H54 (cell line): ENCODE data around the gene PRKG1.

Experiments used
- DNase-seq: peaks from one replicate; pipeline ENCODE4 v3.0.0; 2011; ENCODE audit warnings: low spot score, mixed read lengths; ENCODE audit not compliant: insufficient read length
- FAIRE-seq: peaks from 3 replicates; lab custom pipeline; 2011; peaks lifted over from hg19 to GRCh38; lab: Jason Lieb, UNC
- POLR2A ChIP-seq: IDR thresholded peaks from 2 replicates; pipeline ENCODE4 v1.6.1; 2011; ENCODE audit warnings: low read depth, mild to moderate bottlenecking, low read length

Gene PRKG1

GRCh38 chr10:51469686-51470085 lies 395.4 kb downstream of the PRKG1 start:
- DNase-seq, result no peak
- FAIRE-seq, result no peak
- TF ChIP-seq POLR2A, result no peak

GRCh38 chr10:51471271-51471670 lies 397.0 kb downstream of the PRKG1 start:
- no peak for DNase-seq
- no peak for FAIRE-seq

GRCh38 chr10:51472154-51472553 lies 397.9 kb downstream of the PRKG1 start:
- no peak for FAIRE-seq
- no peak for TF ChIP-seq POLR2A

More at GRCh38 chr10:51471271-51471670, 397.0 kb downstream of the PRKG1 start:
- TF ChIP-seq POLR2A, result no peak

GRCh38 chr10:51479711-51480110 lies 405.4 kb downstream of the PRKG1 start:
- no peak for TF ChIP-seq POLR2A
- no peak for FAIRE-seq
- DNase-seq, result no peak

More at GRCh38 chr10:51472154-51472553, 397.9 kb downstream of the PRKG1 start:
- DNase-seq, result no peak

- DNase-seq (no peak), FAIRE-seq (no peak)
- no peak for TF ChIP-seq POLR2A
These were observed 411.4 kb downstream of the PRKG1 start for GRCh38 chr10:51485668-51486067.

- FAIRE-seq (no peak), DNase-seq (no peak)
- TF ChIP-seq POLR2A, result no peak
These were observed 413.3 kb downstream of the PRKG1 start for GRCh38 chr10:51487576-51487975.

GRCh38 chr10:51488766-51489408 lies 414.6 kb downstream of the PRKG1 start:
- TF ChIP-seq POLR2A, result no peak
- no peak for FAIRE-seq
- no peak for DNase-seq

GRCh38 chr10:51498424-51498823 lies 424.1 kb downstream of the PRKG1 start:
- no peak for DNase-seq
- TF ChIP-seq POLR2A, result no peak
- no peak for FAIRE-seq

- TF ChIP-seq POLR2A, result no peak
- DNase-seq, result no peak
- FAIRE-seq, result no peak
These were observed 427.1 kb downstream of the PRKG1 start for GRCh38 chr10:51501396-51501795.

- FAIRE-seq, result no peak
- TF ChIP-seq POLR2A, result no peak
- no peak for DNase-seq
These were observed 427.8 kb downstream of the PRKG1 start for GRCh38 chr10:51502124-51502523.

GRCh38 chr10:51503378-51503777 lies 429.1 kb downstream of the PRKG1 start:
- TF ChIP-seq POLR2A, result no peak
- no peak for FAIRE-seq

GRCh38 chr10:51507476-51507875 lies 433.2 kb downstream of the PRKG1 start:
- TF ChIP-seq POLR2A, result no peak
- FAIRE-seq, result no peak
- DNase-seq, result no peak

More at GRCh38 chr10:51503378-51503777, 429.1 kb downstream of the PRKG1 start:
- DNase-seq, result no peak

GRCh38 chr10:51508156-51508555 lies 433.9 kb downstream of the PRKG1 start:
- TF ChIP-seq POLR2A, result no peak
- FAIRE-seq (no peak), DNase-seq (no peak)

GRCh38 chr10:51510231-51510630 lies 435.9 kb downstream of the PRKG1 start:
- no peak for TF ChIP-seq POLR2A
- DNase-seq, result no peak
- no peak for FAIRE-seq

- FAIRE-seq, result no peak
- DNase-seq, result no peak
These were observed 447.3 kb downstream of the PRKG1 start for GRCh38 chr10:51521605-51522004.

GRCh38 chr10:51522858-51523257 lies 448.6 kb downstream of the PRKG1 start:
- no peak for DNase-seq
- FAIRE-seq, result no peak

More at GRCh38 chr10:51521605-51522004, 447.3 kb downstream of the PRKG1 start:
- TF ChIP-seq POLR2A, result no peak

More at GRCh38 chr10:51522858-51523257, 448.6 kb downstream of the PRKG1 start:
- no peak for TF ChIP-seq POLR2A
